Endothelial cell (in vitro differentiated cells): ENCODE results near the gene INS. TPM values are rescaled to one million over a fixed set of nuclear protein-coding genes. Genes with fewer than 3 reads are reported as not detected.

Source experiments
- DNase-seq: peaks from one replicate; pipeline ENCODE4 v3.0.0; 2021; ENCODE audit warnings: low spot score
- H3K27ac Mint-ChIP-seq: one replicate; pipeline ENCODE4 v1.8.0; 2021; ENCODE audit warnings: mixed read lengths, inconsistent platforms; ENCODE audit not compliant: unreplicated experiment
- H3K27me3 Mint-ChIP-seq: one replicate; pipeline ENCODE4 v1.8.0; 2021; ENCODE audit warnings: mild to moderate bottlenecking, moderate library complexity, mixed read lengths, inconsistent platforms; ENCODE audit not compliant: unreplicated experiment
- H3K36me3 Mint-ChIP-seq: one replicate; pipeline ENCODE4 v1.8.0; 2021; ENCODE audit warnings: mild to moderate bottlenecking, low read depth, mixed read lengths, inconsistent platforms; ENCODE audit not compliant: unreplicated experiment
- H3K4me1 Mint-ChIP-seq: one replicate; pipeline ENCODE4 v1.8.0; 2021; ENCODE audit warnings: mild to moderate bottlenecking, mixed read lengths, inconsistent platforms; ENCODE audit not compliant: unreplicated experiment
- H3K4me3 Mint-ChIP-seq: one replicate; pipeline ENCODE4 v1.8.0; 2021; ENCODE audit warnings: mild to moderate bottlenecking, mixed read lengths, inconsistent platforms; ENCODE audit not compliant: unreplicated experiment
- H3K9me3 Mint-ChIP-seq: one replicate; pipeline ENCODE4 v1.8.0; 2021; ENCODE audit warnings: mixed read lengths, inconsistent platforms; ENCODE audit not compliant: unreplicated experiment
- total RNA-seq: library from RNA; stranded (reverse); fragmentation: NEBNext Ultra II Directional; extraction: Animal tissue kit (Norgen Biotek cat#: 25700); gene quantifications from one replicate; pipeline ENCODE4 v1.2.1, GENCODE V29; 2021; ENCODE audit not compliant: unreplicated experiment
- TF ChIP-seq, protein P1 (sequence below): fragments of 200-600 bp; sonication (generic); IDR thresholded peaks from one replicate; pipeline ENCODE4 v1.5.0; 2021; ENCODE audit warnings: antibody characterized with exemption; ENCODE audit not compliant: unreplicated experiment

Gene INS
- total RNA-seq, 1 donor from 2014 or later = not detected

DNA sequence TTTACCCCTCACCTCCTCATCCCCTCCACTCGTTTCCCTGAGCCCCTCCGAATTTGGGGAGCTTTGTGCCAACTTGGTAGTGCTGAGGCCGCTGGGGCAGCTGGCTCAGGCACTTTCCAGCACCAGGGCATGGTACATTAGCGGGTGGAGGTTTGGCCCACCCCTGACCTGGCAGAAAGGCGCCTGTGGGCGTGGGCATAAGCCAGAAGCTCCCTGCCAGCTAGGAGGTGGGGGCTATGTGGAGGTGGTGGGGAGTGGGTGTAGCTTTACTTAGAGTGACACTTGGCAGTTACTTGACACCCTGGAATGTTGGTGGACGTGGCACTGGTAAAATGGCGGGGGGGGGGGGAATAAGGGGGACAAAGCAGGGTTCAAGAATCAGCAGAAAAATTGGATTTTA is 11.5 kb downstream of the INS start:
- Mint-ChIP-seq H3K27ac (no peak overlapping the region), H3K36me3 (no peaks in the 10 kb centered on the region), H3K4me3 (no peak overlapping the region), H3K27me3 (peaks cover 18% of the 10 kb centered on the region), H3K9me3 (no peaks in the 10 kb centered on the region), H3K4me1 (no peaks in the 10 kb centered on the region)
- TF ChIP-seq, protein P1, sequence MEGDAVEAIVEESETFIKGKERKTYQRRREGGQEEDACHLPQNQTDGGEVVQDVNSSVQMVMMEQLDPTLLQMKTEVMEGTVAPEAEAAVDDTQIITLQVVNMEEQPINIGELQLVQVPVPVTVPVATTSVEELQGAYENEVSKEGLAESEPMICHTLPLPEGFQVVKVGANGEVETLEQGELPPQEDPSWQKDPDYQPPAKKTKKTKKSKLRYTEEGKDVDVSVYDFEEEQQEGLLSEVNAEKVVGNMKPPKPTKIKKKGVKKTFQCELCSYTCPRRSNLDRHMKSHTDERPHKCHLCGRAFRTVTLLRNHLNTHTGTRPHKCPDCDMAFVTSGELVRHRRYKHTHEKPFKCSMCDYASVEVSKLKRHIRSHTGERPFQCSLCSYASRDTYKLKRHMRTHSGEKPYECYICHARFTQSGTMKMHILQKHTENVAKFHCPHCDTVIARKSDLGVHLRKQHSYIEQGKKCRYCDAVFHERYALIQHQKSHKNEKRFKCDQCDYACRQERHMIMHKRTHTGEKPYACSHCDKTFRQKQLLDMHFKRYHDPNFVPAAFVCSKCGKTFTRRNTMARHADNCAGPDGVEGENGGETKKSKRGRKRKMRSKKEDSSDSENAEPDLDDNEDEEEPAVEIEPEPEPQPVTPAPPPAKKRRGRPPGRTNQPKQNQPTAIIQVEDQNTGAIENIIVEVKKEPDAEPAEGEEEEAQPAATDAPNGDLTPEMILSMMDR = no peak
- no peak for DNase-seq

DNA sequence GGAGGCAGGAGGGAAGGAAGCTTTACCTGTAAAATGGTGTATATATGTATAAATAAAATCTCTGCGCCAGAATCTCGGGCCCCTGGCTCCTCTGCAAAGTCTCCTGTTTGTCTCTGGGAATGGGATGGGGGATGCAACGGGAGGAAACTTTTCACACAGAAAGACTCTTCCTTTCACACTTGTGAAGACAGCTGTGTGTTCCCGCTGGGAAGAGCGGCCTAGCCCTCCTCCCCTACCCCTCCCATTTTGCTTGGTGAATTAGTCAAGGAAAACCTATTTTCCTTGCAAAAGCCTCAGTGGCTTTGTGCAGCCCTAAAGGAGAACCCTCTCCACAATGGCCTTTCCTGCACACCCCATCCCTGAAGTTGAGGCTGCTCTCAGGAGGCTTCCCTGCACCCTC is 12.4 kb downstream of the INS start:
- H3K36me3 Mint-ChIP-seq = no peaks in the 10 kb centered on the region
- no peak overlapping the region for H3K27ac Mint-ChIP-seq
- H3K4me1 Mint-ChIP-seq = peaks cover under 1% of the 10 kb centered on the region

DNA sequence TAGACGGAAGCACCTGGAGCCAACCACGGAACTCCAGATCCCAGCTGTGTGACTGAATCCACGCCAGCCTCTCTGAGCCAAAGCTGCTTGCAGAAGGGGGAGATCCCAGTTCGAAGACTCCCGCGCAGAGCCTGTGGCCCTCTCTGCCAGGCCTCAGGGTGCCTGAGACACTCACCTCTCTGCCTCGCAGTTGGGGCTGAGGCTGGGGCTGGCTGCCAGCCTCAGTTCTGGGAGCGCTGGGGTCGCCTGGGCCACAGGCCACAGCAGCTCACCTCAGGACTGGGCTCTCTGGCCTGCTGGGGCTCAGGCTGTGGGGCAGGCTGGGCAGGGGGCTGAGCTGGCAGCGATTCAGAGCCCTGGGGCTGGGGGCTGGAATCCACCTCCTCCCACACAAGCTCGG is 13.6 kb downstream of the INS start:
- no peak overlapping the region for H3K27ac Mint-ChIP-seq
- H3K36me3 Mint-ChIP-seq = no peaks in the 10 kb centered on the region
- H3K4me1 Mint-ChIP-seq = peaks cover 3% of the 10 kb centered on the region
- no peaks in the 10 kb centered on the region for H3K9me3 Mint-ChIP-seq
- TF ChIP-seq, protein P1 = no peak
- H3K4me3 Mint-ChIP-seq = no peak overlapping the region
- DNase-seq = no peak
- peaks cover 24% of the 10 kb centered on the region for H3K27me3 Mint-ChIP-seq

More for the DNA sequence above, 12.4 kb downstream of the INS start:
- TF ChIP-seq, protein P1 = no peak
- peaks cover 18% of the 10 kb centered on the region for H3K27me3 Mint-ChIP-seq
- DNase-seq = no peak
- H3K9me3 Mint-ChIP-seq = no peaks in the 10 kb centered on the region
- no peak overlapping the region for H3K4me3 Mint-ChIP-seq

DNA sequence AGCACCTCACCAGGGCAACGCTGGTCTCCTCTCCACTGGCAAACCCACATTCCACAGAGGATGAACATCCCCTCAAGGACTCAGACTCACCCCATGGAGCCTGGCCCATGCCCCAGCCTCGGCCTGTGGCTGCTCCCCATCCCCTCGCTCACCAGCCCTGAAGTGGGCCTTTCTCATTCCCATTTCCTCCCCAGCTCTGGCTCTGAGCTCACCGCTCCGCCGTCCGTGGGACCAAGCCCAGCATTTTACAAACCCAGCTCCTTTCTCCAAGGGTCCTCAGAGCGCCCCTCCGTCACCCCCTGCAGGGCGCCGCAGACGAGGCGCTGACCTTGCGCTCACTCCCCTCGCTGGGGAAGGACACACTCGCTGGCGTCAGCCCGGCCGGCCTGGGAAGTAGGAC is 15.0 kb downstream of the INS start:
- Mint-ChIP-seq H3K9me3 (no peaks in the 10 kb centered on the region), H3K27ac (no peak overlapping the region), H3K4me1 (peaks cover 3% of the 10 kb centered on the region), H3K4me3 (no peak overlapping the region), H3K36me3 (no peaks in the 10 kb centered on the region), H3K27me3 (peaks cover 30% of the 10 kb centered on the region)
- DNase-seq = no peak
- TF ChIP-seq, protein P1 = no peak

DNA sequence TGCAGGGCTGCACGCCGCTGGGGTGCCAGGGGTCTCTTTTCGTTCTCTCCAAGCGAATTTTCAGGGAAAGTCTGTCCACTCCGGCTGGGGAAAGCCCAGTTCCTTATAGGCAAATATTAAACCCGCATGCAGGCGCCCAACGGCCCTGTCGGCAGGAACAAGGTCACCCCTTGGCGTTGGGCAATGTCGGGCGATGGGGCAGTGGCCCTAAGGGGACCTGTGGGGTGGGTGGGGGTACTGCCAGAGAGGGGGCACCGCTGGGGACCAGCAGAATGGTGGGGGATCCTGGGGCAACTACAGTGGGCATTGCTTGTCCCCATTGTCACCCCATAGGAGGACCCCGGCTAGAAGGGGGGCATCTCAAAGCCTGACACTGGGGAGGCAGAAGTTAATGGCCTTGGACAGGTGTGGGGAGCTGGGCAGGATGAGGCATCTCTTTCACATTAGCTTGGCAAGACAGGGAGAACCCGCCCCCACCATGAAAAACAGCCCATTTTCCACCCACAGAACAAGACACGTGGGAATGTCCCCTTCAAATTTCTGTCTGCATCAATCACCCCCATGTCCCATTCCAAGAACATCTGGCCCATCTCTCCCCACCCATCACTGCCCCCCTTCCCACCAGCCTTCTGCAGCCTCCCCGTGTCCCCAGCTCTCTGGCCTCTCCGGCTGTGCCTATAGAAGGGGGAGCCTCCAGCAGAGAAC is 16.3 kb downstream of the INS start:
- H3K4me1 Mint-ChIP-seq = peaks cover 3% of the 10 kb centered on the region
- H3K4me3 Mint-ChIP-seq = no peak overlapping the region
- no peaks in the 10 kb centered on the region for H3K9me3 Mint-ChIP-seq

More for the DNA sequence above, 16.3 kb downstream of the INS start:
- no peak for DNase-seq
- Mint-ChIP-seq H3K36me3 (no peaks in the 10 kb centered on the region), H3K27ac (no peak overlapping the region), H3K27me3 (peaks cover 30% of the 10 kb centered on the region)
- TF ChIP-seq, protein P1 = no peak
